ENCODE results near the gene STK25.

The STK25 gene

GRCh38 chr2:241489733-241490680, 18.4 kb downstream of the STK25 start:
- H3K4me3 ChIP-seq (ENCODE audit: low read depth, low read length) = no peak overlapping the region
- DNase-seq (ENCODE audit: low read depth) = no peak
- no peak for TF ChIP-seq MYC (IDR thresholded peaks at IDR 0.05; ENCODE audit: low read depth, low read length)
- no peak for TF ChIP-seq MAX (IDR thresholded peaks at IDR 0.05; ENCODE audit: low read depth, low read length)
- TF ChIP-seq POLR2A (IDR thresholded peaks at IDR 0.05; ENCODE audit: extremely low read depth, insufficient read length) = no peak
- TF ChIP-seq, protein P1, sequence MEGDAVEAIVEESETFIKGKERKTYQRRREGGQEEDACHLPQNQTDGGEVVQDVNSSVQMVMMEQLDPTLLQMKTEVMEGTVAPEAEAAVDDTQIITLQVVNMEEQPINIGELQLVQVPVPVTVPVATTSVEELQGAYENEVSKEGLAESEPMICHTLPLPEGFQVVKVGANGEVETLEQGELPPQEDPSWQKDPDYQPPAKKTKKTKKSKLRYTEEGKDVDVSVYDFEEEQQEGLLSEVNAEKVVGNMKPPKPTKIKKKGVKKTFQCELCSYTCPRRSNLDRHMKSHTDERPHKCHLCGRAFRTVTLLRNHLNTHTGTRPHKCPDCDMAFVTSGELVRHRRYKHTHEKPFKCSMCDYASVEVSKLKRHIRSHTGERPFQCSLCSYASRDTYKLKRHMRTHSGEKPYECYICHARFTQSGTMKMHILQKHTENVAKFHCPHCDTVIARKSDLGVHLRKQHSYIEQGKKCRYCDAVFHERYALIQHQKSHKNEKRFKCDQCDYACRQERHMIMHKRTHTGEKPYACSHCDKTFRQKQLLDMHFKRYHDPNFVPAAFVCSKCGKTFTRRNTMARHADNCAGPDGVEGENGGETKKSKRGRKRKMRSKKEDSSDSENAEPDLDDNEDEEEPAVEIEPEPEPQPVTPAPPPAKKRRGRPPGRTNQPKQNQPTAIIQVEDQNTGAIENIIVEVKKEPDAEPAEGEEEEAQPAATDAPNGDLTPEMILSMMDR (IDR thresholded peaks at IDR 0.05; ENCODE audit: low read depth, low read length) = no peak

GRCh38 chr2:241489088-241489487, 19.3 kb downstream of the STK25 start:
- no peak overlapping the region for H3K4me3 ChIP-seq (ENCODE audit: low read depth, low read length)
- no peak for DNase-seq (ENCODE audit: low read depth)
- TF ChIP-seq MAX (IDR thresholded peaks at IDR 0.05; ENCODE audit: low read depth, low read length) = no peak
- TF ChIP-seq MYC (IDR thresholded peaks at IDR 0.05; ENCODE audit: low read depth, low read length) = no peak
- TF ChIP-seq, protein P1 (IDR thresholded peaks at IDR 0.05; ENCODE audit: low read depth, low read length) = no peak
- no peak for TF ChIP-seq POLR2A (IDR thresholded peaks at IDR 0.05; ENCODE audit: extremely low read depth, insufficient read length)

DNA sequence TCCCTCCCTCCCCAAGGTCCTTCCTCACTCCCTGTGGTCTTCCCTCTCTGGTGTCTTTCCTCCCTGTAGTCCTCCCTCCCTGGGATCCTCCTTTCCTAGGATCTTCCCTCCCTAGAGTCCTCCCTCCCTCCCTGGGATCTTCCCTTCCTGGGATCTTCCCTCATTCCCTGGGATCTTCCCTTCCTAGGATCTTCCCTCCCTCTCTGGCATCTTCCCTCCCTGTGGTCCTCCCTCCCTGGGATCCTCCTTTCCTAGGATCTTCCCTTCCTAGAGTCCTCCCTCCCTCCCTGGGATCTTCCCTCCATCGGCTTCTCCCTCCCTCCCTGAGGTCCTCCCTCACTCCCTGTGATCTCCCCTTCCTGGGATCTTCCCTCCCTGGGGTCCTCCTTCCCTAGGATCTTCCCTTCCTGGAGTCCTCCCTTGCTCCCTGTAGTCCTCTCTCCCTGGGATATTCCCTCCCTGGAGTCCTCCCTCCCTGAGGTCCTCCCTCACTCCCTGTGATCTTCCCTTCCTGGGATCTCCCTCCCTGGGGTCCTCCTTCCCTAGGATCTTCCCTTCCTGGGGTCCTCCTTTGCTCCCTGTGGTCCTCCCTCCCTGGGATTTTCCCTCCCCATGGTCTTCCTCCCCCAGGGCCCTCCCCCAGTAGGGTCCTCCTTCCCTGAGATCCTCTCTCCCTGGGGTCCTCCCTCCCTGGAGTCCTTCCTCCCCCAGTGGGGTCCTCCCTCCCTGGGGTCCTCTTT, 23.0 kb downstream of the STK25 start:
- TF ChIP-seq MAX (IDR thresholded peaks at IDR 0.05; ENCODE audit: low read depth, low read length) = no peak
- TF ChIP-seq MYC (IDR thresholded peaks at IDR 0.05; ENCODE audit: low read depth, low read length) = no peak
- TF ChIP-seq, protein P1 (IDR thresholded peaks at IDR 0.05; ENCODE audit: low read depth, low read length) = no peak
- TF ChIP-seq POLR2A (IDR thresholded peaks at IDR 0.05; ENCODE audit: extremely low read depth, insufficient read length) = no peak
- DNase-seq (ENCODE audit: low read depth) = no peak
- no peak overlapping the region for H3K4me3 ChIP-seq (ENCODE audit: low read depth, low read length)

- DNase-seq (ENCODE audit: low read depth) = no peak
- H3K4me3 ChIP-seq (ENCODE audit: low read depth, low read length) = no peak overlapping the region
- TF ChIP-seq MAX (IDR thresholded peaks at IDR 0.05; ENCODE audit: low read depth, low read length) (no peak), POLR2A (IDR thresholded peaks at IDR 0.05; ENCODE audit: extremely low read depth, insufficient read length) (no peak), MYC (IDR thresholded peaks at IDR 0.05; ENCODE audit: low read depth, low read length) (no peak)
- TF ChIP-seq, protein P1 (IDR thresholded peaks at IDR 0.05; ENCODE audit: low read depth, low read length) = no peak
These were observed 25.1 kb downstream of the STK25 start for GRCh38 chr2:241483305-241483704.

DNA sequence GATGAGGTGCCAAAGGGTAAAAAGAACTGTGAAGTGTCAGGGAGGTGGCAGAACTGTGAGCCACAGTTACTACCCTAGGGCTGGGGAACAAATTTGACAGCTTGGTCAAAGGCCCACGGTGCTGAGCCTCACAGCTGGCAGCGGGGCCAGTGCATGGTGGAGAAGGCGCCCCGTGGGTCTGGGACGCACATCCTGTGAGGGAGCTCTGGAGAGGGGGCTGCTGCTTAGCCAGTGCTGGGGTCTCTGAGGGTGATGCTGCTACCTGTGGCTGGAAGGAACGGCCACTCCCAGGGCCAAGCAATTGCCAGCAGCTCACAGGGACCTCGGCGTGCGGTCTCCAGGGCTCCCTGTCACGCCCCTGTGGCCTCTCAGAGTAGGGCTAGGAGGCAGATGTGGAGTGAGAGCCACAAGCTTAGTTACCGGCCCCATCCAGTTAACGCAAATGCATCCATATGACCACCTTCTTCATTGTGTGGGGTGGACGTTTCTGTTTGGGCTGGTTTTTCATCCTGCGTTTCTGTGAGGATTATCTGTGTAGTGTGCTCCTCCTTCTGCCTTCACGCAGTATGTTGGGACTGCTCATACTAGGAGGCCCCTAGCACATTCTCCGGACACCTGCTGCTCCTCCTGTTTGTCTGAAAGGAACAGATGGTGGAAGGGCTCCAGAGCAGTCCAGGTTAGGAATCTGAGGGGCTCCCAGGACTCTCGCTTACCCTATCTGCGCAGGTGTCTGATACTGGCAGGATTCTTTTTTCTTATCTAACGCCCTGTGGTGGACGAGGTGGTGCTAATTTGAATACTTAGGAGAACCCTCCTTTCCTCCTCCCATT, 26.0 kb downstream of the STK25 start:
- no peak for DNase-seq (ENCODE audit: low read depth)
- TF ChIP-seq POLR2A (IDR thresholded peaks at IDR 0.05; ENCODE audit: extremely low read depth, insufficient read length) (no peak), MYC (IDR thresholded peaks at IDR 0.05; ENCODE audit: low read depth, low read length) (no peak), MAX (IDR thresholded peaks at IDR 0.05; ENCODE audit: low read depth, low read length) (no peak)
- TF ChIP-seq, protein P1 (IDR thresholded peaks at IDR 0.05; ENCODE audit: low read depth, low read length) = no peak
- no peak overlapping the region for H3K4me3 ChIP-seq (ENCODE audit: low read depth, low read length)

Measured in NB4 (cell line).